Thyroid gland (tissue), 4 donors: ENCODE data around the gene SPDEF.

ENCODE experiments used
- CTCF ChIP-seq, 6 experiments: fragments of 200-600 bp in 3 of 6; fragments of 450-650 bp in 3 of 6; sonication (generic) in 3 of 6; IDR thresholded peaks; one replicate each; pipeline ENCODE4 v1.5.1; 2016 to 2019; ENCODE audit warnings: antibody characterized with exemption in 6 of 6, mild to moderate bottlenecking in 2 of 6, inconsistent platforms in 1 of 6, moderate library complexity in 1 of 6
- POLR2A ChIP-seq, 2 donors: fragments of 450-650 bp; IDR thresholded peaks; one replicate each; pipeline ENCODE4 v1.6.1; 2017; ENCODE audit warnings: antibody characterized with exemption in 2 of 2, mild to moderate bottlenecking in 2 of 2, moderate library complexity in 1 of 2

DNA sequence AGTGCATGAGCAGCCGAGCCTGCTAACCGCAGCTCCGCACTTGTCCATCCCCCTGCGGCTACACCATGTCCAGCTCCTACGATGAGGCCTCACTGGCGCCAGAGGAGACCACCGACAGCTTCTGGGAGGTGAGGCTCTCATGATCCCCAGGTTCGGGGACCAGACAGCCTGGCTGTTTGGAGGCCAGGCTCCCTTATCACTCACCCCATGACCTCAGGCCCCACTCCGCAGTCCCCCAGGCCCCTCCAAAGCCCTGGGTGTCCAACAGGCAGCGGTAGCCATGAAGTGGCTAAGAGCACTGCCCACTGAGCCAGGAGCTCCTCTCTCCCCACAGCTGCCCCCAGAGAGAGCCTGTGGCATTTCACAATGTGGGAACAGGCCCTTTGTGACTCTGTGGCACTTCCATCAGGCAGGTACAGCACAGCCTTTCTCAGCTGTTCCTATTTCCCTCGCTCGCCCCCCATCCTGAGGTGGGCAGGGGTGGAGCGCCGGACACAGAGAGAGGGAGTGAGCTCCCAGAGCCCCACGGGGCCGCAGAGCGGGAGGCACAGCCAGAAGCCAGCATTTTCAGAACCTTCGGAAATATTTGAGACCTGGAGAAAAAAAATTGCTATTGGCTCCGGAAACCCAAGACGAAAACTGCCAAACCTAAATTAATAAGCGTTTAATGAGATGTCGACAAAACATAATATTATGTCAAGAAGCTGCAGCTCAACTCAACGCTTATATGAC is 29.7 kb downstream of the SPDEF start:
- TF ChIP-seq CTCF (IDR thresholded peaks at IDR 0.05) (no peak), POLR2A (IDR thresholded peaks at IDR 0.05) (no peak)
